GM18526 (cell line): Measurements from ENCODE around the gene SLC37A1.

Source experiments
- POLR2A ChIP-seq: IDR thresholded peaks from 3 replicates; pipeline ENCODE4 v1.6.1; 2011; ENCODE audit not compliant: insufficient read length; ENCODE audit errors: extremely low read depth

Gene SLC37A1

GRCh38 chr21:42525676-42526378, 12.2 kb downstream of the SLC37A1 start:
- no peak for TF ChIP-seq POLR2A

DNA sequence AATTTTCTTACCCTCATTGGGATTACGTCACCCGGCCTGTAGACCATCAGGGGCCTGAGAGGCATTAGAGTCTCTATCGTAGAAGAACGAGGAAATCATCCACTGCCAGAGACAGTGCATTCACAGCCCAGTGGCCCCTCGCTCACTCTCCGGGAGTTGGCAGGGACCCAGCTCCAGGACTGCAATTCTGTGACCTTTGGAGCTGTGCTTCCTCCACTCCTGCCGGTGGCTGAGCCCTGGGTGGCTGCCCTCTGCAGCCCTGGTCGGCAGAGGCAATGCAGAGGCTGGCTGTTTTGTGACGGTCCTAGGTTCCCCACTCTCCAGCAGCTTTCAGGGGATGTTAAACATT, 12.7 kb downstream of the SLC37A1 start:
- no peak for TF ChIP-seq POLR2A

GRCh38 chr21:42527127-42527488, 13.5 kb downstream of the SLC37A1 start:
- TF ChIP-seq POLR2A, result no peak

- no peak for TF ChIP-seq POLR2A
Measured at GRCh38 chr21:42527489-42528158, 14.0 kb downstream of the SLC37A1 start.

DNA sequence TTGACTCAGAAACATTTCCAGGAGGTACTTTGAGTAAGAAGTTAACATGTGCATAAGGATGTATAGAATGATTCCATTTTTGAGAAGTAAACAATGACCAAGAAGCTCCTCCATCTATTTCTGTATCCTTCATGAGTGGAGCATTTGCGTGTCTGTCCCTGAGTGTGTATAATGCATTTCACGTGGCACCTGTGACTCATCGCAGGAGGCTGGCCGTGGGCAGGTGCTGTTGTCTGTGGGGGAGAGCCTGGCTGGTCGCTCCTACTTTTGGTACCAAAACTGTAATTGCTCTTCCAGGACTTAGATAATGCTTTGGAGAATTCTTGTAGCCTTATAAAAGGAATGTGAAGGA, 16.5 kb downstream of the SLC37A1 start:
- TF ChIP-seq POLR2A, result no peak

GRCh38 chr21:42531771-42532170, 18.1 kb downstream of the SLC37A1 start:
- no peak for TF ChIP-seq POLR2A

GRCh38 chr21:42532466-42533181, 19.0 kb downstream of the SLC37A1 start:
- no peak for TF ChIP-seq POLR2A

DNA sequence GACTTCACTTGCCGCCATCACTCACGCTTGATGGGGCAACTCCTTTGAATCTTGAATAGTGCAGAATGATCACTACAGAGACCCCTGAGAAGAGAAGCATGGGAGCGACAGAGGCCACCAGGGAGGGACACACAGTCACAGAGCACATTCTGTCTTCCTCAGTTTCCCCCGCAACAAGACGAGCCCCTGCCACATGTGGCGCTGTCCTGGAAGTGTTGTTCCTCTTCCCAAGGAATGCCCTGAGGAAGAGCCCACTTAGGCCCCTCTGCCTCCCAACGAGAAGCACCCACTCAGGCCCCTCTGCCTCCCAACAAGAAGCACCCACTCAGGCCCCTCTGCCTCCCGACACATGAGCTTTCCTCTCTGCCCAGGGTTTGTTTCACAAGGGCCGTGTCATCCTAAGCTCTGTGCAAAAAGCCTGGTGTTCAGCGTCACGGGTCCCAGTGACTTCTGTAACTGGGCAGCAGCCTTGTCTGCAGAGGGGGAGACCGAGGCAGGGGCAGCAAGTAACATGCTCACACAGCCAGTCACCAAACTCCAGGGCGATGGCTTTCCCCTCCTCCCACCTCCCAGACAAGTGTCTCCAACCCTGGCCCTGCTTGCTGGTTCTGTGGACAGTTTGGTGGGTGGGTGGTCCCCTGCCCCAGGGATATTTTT, 19.8 kb downstream of the SLC37A1 start:
- no peak for TF ChIP-seq POLR2A

- TF ChIP-seq POLR2A, result no peak
Measured at GRCh38 chr21:42533963-42534355, 20.3 kb downstream of the SLC37A1 start.

GRCh38 chr21:42534421-42535378, 21.0 kb downstream of the SLC37A1 start:
- no peak for TF ChIP-seq POLR2A

DNA sequence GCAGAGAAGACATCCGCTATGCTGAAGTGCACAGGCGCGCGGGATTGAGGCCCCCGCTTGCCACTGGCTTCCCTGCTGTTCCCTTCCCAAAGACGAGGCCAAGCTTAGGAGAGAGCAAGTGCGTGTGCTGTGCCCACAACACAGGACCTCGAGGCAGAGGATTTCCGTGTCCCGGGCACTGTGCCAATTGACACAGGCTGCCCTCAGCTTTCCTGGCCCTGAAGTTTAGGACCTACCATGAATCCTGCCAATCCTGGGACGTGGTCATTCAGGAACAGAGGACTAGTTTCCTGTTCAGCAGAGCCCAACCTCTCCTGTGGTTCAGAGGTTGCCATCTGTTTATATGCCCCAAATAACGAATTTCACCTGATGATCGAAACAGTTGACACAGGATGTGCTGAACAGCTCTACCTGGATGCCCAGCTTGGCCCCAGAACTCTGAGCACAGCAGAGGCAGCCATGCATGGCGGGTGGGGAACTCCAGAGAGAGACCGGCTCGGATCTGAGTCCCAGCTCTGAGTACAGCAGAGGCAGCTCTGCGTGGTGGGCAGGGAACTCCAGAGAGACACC, 22.0 kb downstream of the SLC37A1 start:
- no peak for TF ChIP-seq POLR2A

- no peak for TF ChIP-seq POLR2A
Measured at GRCh38 chr21:42536601-42537000, 22.9 kb downstream of the SLC37A1 start.

DNA sequence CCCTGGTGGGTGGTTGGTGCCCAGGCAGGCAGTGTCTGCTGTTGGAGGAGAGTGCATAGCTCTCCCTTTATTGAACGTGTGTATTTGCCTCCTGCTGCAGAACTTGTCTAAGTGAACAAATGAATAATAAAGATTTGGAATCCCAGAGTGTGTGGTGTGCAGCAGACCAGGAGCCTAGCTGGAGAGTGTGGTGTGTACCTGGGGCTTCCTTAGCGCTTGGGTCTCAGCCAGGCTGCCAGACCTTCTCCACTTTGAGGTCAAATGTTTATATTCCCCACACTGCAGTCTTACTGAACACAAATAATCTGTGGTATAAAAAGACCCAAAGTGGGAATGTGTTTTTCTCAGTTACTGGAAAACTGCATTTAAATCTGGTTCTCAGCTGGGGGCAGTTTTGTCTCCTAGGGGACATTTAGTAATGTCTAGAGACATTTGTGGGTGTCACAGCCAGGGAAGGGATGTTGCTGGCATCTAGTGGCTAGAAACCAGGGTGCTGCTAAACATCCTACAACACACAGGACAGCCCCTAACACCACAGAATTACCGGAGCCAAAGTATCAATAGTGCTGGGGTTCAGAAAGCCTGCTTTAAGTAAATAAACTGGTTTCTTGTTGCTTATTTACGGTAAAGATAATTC, 23.6 kb downstream of the SLC37A1 start:
- TF ChIP-seq POLR2A, result no peak

GRCh38 chr21:42538479-42539275, 25.0 kb downstream of the SLC37A1 start:
- TF ChIP-seq POLR2A, result no peak

DNA sequence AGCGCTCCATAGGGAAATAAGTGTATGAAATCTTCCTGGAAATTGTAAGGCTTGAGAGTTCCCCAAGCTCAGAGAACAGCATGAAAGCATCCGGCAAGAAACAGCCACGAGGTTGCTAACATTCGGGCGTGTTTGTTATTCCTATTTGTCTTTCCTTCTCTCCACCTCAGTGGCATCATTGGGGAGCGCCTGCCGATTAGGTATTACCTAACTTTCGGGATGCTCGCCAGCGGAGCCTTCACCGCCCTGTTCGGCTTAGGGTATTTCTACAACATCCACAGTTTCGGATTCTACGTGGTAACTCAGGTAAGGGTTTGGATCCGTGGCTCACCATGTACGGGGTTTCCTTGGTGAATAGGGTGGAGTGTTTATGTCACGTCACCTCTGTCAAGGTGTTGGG, 25.7 kb downstream of the SLC37A1 start:
- no peak for TF ChIP-seq POLR2A
